HG02642 (cell line): ENCODE measurements around the gene BET1L.
A peak's percentile ranks its signal among the peaks of the same experiment; 100 is the strongest.
"Not testable (repeated sequence)": the region's sequence is repeated elsewhere in the genome, so short reads cannot be mapped to it uniquely, and the experiment has no call there.

Source experiments
- ATAC-seq: cut with Tn5 transposase; IDR thresholded peaks from one replicate; pipeline ENCODE4 v1.9.1; 2021; ENCODE audit warnings: mild to moderate bottlenecking; ENCODE audit not compliant: unreplicated experiment, poor library complexity

The BET1L gene

GRCh38 chr11:198236-198806, 8.9 kb downstream of the BET1L start:
- no peak for ATAC-seq

GRCh38 chr11:197741-198235, 9.4 kb downstream of the BET1L start:
- no peak for ATAC-seq

- ATAC-seq = no peak
These were observed 10.1 kb downstream of the BET1L start for GRCh38 chr11:196786-197731.

DNA sequence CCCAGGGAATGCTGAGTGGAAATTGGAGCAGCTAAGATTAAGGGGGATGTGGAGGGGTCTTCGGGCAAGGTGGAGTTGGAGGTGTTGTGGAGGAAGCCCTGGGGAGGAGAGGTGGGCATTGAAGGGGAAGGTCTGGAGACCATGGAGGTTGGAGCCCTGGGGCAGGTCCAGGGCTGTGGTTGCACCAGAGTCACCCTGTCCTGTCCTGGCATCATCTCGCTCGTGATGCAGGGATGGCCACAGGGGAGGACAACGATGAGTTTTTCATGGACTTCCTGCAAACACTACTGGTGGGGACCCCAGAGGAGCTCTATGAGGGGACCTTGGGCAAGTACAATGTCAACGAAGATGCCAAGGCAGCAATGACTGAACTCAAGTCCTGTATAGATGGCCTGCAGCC, 13.7 kb downstream of the BET1L start:
- not testable (repeated sequence) for ATAC-seq

GRCh38 chr11:192674-193128, 14.5 kb downstream of the BET1L start, which contains the start of gene SCGB1C1:
Gene SCGB1C1 (plus strand): TSS chr11:193078. CDS start chr11:193100, 22 bp downstream.
- ATAC-seq = not testable (repeated sequence)

DNA sequence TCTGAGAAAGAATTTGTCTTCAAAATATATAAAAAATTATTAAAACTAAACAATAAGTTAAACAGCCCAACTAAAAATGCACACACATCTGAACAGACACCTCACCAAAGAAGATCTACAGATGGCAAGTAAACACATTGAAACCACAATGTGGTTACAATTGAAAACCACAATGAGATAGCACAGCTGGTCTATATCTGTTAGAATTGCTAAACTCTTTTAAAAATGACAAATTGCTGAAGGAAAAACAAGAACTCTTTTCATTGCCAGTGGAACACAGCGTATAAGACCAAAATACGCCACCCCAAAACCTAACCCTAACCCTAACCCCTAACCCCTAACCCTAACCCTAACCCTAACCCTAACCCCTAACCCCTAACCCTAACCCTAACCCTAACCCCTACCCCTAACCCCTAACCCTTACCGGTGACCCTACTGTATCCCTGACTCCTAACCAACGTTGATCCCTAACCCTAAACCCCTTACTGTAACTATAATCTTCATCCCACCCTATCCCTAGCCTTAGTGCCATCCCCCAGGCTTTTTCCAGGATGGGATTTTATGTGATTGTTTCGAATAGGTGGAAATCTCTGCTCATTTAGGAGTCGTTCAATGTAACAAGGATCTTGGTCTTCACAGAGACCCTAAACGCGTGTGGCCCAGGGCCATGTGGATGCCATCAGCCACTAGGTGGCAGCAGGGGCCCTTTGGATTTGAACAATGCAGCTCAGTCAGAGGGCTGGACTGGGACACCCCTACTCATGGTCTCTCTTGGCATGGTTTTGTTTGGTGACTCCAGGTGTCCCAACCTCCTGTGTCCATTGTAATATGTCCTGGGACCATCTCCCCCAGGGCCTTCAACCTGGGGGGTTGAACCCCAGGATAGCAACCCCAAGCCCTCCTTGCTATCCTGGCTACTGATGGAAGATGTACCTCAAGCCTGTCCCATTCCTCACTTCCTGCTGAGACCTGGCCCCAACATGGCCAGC, 15.4 kb downstream of the BET1L start:
- not testable (repeated sequence) for ATAC-seq

DNA sequence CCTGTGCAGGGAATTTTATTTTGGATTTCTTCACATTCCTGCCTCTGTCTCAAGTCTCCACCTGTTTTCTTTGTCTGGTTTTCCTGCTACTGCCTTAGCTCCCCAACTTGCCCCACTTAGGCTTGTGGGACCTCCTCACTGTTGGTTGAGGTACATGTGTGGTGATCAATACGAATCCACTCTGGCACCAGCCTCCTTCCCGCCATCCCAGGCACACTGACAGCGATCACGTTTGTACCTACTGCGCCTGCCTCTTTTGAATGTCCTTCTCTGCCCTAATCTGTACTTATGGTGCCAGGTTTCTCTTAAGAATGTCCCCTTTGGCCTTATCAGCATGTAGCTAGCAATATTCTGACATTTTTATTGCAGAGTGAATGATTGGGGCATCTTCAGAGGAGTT, 16.7 kb downstream of the BET1L start:
- ATAC-seq = not testable (repeated sequence)

DNA sequence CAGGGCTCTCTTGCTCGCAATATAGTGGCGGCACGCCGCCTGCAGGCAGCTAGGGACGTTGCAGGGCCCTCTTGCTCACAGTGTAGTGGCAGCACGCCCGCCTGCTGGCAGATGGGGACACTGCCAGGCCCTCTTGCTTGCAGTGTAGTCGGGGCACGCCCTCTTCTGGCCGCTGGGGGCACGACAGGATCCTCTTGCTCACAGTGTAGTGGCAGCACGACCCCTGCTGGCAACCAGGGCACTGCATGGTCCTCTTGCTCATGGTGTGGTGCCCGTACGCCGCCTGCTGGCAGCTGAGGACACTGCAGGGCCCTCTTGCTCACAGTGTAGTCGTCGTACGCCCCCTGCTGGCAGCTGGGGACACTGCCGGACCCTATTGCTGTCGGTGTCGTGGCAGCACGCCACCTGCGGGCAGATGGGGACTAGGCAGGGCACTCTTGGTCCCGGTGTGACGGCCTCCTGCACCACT, 17.3 kb downstream of the BET1L start:
- ATAC-seq = peak; percentile 79

DNA sequence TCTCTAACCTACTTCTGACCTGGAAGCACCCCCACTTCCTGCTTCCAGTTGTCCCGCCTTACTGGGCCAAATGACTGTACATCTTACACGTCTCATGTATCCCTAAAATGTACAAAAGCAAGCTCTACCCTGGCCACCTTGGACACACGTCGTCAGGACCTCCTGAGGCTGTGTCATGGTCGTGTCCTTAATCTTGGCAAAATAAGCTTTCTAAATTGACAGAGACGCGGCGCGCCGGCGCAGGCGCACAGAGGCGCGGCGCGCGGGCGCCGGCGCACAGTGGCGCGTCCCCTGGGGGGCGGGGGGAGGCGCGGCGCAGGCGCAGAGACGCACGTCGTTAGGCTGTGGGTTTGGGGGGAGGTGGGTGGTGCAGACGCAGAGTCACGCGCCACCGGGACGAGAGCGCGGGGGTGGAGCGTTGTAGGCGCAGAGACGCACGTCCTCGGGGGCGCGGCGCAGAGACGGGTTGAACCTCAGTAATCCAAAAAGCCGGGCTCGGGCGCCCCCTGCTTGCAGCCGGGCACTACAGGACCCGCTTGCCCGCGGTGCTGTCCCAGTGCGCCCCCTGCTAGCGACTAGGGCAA, 17.9 kb downstream of the BET1L start:
- not testable (repeated sequence) for ATAC-seq

DNA sequence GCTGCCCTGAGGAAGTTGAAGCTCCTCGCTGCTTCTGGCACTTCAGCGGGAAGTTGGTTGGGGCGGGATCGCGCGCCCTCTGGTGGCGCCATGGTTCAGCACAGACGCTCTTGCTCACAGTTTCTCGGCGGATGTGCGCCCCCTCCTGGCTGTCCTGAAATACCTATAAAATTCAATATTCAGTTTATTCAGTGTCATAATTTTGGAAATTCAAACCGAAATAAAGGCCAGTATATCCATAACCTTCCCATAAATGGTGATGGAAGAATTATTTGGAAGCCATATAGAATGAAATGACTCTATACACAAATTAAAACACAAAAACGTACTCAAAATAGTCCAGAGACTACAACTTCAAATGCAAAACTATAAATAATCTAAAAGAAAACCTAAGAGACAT, 27.0 kb downstream of the BET1L start:
- not testable (repeated sequence) for ATAC-seq
